GM21423 (cell line): ENCODE measurements around the gene HRAS.

Experiments used
- ATAC-seq: cut with Tn5 transposase; IDR thresholded peaks from one replicate; pipeline ENCODE4 v1.9.1; 2021; ENCODE audit warnings: mild to moderate bottlenecking, moderate library complexity; ENCODE audit not compliant: unreplicated experiment

Gene HRAS

DNA sequence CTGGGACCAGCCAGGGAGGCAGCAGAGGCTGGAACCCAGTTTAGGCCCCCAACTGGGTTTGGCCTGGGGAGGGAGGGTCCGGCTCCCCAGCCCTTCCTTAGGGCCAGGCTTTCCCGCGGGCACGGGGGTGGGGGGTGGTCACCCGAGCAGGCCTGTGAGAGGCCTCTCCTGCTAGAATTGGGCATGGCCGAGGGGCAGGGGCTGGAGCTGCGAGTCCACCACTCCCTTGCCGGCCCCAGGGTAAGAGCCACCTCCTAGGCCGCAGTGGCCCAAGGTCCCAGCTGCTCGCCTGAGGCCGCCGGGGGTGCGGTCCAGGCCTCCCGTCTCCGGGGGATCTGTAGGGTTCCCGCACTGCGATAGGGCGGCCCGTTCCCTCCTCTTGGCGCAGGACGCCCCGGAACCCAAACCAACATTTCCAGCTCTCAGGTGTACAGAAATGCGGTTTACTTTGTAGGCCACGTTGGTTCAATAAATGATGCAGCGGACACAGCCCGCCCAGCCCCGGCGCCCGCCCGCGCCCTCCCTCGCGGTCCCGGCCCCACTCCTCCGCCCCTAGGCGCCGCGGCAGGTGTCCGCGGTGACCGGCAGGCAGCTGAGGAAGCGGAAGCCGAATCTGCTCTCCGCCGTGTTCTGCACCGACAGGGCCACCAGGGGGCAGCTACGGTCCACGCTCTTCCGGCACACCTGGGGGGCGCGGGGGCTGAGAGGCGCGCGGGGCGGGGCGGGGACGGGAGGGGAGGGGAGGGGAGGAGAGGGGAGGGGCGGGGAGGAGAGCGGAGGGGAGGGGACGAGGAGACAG, 19.3 kb upstream of the HRAS start:
- ATAC-seq: peak; percentile 48

DNA sequence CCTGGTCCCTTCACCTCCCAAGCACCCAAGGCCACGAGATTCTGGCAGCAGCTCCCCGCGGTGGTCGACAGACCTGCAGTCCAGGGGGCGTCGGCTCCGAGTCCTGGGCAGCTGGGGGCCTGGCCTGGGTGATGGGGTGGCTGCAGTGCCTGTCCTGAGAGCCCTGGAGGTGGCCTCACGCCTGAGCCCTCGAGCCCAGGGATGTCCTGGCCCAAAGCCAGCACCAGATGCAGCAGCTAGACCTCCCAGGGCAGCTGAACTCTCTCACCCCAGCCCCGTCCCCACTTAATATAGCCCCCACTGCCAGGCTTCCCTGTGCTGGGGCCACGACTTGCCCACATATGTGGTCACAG, 18.6 kb upstream of the HRAS start:
- no peak for ATAC-seq

DNA sequence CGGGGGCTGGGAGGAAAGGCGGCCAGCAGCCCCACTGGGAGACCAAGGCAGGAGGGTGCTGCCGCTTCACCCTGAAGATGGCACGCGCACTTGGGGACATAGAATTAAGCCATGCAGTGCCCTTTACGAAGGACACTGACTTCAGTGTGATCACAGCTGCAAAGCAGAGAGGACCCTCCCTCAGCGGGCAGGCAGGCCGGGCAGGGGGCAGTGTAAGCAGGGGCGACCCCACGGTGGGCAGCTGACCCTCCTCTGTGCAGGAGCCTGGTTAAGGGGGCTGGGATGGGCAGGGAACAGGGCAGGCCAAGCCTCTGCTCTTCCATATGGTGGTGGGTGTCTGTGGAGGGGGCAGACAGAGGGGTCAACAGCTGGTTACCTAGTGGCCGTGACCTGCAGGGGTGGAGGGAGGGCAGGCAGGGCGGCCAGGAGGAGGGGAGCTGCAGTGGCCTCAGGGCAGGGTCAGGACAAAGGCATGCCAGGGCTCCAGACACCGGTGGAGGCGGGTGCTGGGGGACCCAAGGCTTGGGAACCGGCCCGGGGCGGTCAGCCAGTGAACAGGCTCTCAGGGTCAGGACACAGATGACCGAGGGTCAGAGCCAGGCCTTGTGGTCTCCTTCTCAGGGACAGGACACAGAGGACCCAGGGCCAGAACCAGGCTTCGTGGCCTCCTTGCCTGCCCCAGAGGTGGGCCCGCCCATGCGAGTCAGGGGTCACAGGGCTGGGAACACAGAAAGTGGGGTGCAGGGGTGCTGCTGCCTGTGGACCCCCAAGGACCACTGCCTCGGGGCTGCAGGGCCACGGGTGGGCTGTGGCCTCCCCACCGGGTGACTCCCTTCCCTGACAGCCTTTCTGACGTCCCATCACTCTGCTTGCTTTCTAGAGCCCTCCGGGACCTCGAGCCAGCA, 18.0 kb upstream of the HRAS start:
- ATAC-seq: no peak

DNA sequence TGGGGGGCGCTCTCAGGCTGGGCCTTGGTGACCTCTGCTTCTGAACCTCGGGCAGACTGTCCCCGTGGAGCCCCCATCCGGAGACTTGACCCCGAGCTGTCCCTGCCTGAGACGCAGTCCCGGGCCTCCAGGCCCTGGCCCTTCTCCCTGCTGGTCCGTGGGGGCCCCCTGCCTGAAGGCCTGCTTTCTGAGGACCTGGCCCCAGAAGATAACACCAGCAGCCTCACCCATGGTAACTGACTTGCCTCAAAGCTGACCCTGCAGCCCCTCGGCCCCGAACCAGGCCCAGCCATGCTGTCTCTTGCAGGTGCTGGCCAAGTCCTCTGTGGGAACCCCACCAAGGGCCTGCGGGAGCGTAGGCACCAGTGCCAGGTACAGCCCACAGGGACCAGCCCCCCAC, 16.2 kb upstream of the HRAS start:
- no peak for ATAC-seq

DNA sequence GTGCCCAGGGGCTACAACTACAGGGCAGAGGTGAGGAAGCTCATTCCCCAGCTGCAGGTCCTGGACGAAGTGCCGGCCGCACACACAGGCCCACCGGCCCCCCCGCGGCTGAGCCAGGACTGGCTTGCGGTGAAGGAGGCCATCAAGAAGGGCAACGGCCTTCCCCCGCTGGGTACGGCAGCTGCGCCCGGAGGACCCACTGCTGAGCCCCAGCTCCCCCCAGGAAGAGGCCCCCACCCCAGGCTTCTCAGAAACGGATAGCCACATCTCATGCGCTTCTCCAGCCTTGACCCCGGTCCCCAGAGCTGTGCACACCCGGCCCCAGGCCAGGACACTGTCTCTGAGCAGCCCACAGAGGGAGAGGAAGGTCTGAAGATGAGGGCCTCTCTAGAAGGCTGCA, 15.8 kb upstream of the HRAS start:
- no peak for ATAC-seq

DNA sequence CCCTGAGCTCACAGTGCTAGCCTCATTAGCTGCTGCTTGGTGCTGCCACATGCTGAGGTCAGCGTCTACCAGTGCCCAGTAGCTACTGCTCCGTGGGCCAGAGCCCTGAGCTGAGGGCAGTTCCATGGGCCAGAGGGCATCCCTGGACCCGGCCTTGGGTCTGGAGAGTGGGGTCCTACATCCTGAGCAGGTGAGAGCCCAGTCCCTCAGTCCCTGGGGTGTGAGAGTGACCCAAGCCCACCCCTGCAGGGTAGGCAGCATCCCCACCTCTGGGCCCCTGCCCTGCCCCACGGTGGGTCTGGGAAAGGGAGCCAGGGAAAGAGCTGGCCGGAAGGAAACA, 15.3 kb upstream of the HRAS start:
- no peak for ATAC-seq

DNA sequence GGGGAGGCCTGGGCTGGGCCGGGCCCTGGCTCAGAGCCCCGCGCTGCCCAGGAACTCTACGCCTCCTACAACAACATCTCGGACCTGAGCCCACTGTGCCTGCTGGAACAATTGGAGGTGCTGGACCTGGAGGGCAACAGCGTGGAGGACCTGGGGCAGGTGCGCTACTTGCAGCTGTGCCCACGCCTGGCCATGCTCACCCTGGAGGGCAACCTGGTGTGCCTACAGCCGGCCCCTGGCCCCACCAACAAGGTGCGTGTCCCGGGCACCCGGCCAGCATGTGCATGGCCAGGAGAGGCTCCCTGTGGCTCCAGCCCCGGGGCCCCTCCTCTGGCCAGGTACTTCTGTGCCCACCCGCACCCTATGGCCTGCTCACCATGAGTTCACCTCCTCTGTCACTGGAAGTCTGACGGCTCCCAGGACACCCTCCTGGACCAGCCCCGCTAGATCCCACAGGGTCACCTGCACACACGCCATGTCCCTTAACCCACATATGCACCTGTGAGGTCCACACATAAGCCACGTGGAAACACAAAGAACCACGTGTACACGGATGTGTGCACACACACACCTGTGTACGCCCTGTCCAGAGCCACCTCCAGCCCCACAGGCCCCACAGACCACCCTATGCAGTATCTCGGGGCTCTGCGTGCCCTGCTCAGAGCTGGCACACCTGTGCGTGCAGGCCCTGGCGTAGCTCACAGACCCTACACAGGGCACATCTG, 14.8 kb upstream of the HRAS start:
- no peak for ATAC-seq

DNA sequence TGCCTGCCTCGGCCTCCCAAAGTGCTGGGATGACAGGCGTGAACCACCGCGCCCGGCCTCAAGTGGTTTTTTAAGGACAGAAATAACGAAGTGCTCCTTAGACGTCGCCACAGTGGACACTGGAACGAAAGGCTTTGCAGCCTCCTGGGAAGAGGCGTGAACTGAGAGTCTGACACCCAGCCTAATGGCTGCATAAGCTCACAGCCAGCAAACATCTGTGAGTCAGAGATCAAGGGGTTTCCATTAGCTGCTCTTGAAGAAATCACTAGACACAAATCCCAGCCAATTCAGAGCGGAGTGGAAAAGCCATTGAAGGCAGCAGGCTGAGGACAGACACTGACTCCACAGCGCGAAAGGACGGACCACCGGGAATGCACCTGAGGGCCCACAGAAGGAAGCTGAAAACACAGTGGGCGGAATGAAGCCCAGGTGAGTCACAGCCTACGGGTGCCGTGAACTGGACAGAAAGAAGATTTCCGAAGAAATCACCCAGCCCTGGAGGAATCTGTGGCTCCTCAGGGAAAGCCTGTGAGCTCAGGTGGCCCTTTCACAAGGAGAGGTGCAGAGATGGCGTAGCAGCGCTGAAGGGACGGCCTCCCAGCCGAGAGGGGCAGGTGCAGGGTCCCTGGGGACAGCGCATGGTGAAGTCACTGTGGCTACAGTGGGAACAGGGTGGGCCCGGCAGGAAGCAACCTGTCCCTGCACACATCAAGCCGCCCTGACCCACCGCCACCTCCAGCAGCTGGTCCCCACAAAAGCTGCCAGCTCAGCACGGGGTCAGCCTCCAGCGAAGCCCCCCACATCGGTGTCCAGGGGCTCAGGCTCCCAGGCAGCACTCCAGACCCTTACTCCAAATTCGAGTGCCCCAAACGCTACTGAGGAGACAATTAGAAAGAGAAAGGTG, 13.6 kb upstream of the HRAS start:
- no peak for ATAC-seq

DNA sequence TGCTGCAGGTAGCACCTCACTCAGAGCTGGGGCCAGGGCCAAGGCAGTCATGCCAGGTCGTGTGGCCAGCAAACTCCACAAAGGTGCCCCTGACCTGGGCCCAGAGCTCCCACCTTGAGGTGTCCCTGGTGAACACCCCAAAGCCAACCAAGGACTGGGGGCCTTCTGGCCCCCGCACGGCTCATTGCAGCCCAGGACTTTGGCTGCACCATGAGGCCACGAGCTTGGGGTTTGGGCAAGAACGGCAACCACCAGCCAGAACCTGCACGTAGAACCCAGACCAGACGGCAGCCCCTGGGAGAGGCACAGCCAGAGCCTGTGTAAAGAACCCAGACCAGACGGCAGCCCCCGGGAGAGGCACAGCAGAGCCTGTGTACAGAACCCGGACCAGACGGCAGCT, 9.8 kb upstream of the HRAS start:
- ATAC-seq: no peak

DNA sequence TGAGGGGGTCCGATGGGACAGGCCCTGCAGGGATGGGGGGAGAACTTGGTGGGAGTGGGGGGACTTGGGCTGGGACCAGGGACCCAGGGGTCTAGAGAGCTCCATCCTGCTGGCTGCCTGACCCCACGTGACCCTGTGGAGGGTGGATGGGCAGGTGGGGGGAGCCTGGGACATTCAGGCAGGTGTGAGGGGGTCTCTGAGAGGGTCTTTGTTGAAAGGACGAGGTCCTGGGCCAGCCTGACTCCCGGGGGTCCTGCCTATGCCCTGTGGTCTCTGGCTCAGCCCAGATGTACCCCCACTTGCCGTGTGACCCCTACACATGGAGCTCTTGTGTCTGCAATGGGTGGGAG, 9.4 kb upstream of the HRAS start:
- ATAC-seq: no peak

DNA sequence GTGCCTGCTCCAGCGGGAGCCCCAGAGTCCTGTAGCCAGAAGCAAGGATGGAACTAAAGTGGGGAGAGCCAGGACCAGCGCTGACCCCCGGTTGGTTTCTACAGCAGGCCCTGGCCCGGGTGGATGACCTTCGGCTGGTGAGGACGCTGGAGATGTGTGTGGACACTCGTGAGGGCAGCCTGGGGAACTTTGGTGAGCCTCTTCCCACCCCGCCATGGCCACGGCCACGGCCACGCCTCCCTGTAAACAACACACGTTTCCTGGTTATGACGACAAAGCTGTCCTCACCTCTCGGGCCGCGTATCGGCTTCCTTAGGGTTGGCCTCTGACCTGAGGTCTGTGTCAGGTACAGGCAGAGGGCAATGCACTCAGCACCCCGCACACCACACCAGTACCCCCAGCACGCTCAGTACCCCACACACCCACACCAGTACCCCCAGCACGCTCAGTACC, 6.1 kb upstream of the HRAS start:
- ATAC-seq: no peak

DNA sequence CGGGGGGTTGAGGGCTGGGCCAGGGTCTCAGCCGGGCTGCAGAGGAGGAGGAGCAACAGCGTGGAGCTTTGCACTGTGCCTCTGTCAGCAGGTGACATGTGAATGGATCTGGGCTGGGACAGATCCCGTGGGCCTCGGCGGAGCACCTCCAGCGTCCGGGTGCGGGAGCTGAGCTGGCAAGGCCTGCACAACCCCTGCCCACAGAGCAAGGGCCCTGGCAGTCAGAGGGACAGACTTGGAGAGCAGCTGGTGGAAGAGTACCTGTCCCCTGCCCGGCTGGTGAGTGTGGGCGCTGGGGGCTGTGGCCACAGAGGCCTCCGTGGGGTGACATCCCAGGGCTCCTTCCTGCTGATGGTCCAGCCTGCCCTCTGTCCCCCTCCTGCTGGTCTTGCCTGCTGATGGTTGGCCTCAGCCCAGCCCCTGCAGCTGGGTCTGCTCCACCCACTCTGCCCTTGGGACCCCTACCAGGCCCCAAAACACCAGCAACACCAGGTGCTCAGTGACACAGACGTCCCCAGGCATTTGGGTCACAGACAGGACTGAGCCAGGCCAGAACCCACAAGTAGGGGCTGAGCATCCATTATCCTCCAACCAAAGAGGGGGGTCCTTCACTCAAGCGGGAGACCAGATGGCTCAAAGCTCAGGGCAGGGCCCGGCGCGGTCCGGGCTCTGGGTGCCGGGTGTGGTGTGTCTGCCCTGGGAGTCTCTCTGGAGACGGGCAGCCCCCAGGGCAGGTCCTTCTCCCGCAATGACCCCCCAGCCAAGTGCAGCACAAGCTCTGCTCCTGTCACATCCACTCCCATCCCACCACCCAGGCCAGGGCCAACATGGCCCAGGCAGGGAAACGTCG, 5.4 kb upstream of the HRAS start:
- ATAC-seq: no peak

DNA sequence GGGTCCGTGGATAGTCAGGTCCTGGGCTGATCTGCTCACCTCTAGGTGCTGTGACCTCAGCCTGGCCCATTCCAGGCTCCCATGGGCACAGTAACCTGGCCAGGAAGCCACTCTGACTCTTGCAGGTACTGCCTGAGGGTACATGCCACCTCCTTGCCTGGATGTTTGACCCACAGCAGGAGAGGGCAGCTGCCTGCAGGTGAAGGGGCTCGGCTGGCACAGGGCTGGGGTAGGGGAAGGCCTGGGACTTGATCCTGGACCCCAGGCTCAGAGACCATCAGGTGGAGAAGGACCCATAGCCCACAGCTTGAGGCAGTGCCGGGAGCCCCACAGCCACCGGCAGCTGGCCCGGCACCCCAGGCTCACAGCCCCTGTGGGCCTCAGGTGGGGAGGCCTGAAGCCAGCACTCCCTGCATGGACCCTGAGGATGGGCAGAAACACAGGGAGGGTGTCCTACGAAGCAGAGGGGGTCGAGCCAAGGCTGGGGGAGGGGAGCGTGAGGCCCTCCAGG, 4.7 kb upstream of the HRAS start:
- ATAC-seq: no peak

DNA sequence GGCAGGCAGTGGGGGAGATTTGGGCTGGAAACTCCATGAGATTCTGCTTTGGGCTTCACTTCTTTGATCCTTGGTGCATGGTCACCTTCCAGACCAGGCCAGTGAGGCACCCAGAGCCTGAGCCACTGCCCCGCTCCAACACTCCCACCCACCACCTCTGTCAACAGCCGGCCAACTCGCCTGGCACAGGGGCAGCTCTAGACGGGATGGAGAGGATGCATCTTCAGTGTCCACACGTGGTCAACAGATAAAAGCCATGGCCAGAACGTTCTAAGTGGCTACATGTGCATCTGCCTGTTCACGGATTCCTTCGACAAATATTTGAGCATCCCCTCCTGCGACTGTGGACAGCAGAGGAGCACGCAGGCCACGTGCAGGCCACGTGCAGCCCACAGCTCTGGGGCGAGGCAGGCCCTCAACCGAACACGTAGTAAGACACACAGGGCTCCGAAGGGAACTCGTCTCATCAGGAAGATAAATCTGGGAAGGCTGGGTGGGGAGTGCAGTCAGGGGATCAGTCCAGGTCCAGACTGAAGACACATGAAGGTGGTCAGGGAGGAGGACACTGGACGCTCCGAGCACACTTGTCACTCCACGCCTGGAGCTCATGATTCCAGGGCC, 3.2 kb upstream of the HRAS start:
- ATAC-seq: no peak

DNA sequence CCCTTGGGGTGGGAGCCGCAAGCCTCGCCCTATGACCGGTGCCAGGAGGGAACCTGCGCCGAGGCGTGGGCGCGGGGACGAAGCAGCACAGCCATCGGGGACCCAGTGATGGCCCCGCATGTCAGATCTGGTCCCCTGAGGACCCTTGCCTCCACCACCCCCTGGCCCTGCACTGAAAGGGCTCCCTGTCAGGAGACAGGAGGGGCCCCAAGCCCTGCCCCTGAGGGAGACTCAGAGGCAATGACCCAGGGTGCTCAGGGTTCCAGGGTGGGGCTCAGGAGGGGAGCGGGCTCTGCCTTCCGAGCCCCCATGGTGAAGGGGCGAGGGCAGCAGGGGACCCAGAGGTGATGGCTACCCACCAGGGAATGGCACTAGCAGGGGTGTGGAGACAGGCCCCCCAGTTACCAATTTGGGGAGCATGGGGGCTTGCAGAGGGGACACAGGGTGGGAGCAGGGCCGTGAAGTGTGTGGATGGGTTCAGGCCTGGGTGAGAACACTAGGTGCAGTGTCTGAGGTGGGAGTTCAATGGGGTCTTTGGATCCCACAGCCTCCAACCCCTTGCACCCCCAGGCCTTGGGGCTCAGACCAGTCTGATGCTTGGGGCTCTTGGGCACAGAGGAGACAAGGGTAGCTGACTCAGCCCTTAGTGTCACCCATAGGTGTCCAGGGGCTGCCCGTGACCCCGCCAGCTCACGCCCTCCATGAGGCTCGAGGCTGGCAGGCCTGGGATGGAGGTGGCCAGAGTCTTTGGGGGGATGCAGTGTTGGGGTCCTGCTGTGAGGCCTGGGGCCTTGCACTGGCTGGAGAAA, 2.5 kb upstream of the HRAS start:
- ATAC-seq: no peak

DNA sequence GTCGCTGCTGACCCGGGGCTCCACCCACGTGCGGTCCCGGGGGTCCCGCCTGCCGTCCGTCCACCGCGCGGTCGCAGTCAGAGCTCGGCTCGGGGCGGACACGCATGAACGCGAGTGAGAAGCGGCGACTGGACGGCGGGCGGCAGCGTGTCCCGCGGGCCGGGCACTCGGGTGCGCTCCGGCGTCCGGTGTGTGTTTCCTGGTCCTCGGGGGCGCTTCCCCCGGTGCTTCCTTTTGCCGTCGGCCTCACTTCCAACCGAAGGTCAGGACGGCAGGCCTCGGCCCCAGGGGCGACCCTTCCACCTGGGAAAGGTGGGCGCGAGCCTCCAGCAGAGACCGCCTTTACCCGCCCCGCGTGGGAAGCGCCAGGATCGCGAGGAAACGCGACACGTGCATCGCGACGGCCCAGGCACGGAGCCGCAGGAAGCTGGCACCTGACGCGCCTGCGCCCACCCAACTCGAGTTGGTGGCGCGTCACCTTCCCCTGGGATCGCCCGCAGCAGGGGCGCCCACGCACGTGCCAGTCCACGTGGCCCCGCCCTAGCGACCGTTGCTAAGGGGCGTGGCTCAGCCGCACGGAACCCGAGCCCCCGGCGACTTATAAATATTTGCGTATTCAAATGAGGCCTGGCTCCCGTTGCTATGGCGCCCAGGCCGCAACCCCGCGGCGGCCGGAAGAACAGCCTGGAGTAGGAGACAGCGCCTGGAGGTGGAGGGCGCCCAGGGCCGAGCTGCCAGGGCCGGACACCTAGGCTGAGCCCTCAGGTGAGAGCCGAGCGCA, 1.7 kb upstream of the HRAS start, which contains the start of gene LRRC56:
Gene LRRC56, plus strand, starts transcription at position 687 of the 781 bp plus-strand sequence. CDS start 3,158 bp downstream, outside the sequence.
- peak; percentile 50 for ATAC-seq

DNA sequence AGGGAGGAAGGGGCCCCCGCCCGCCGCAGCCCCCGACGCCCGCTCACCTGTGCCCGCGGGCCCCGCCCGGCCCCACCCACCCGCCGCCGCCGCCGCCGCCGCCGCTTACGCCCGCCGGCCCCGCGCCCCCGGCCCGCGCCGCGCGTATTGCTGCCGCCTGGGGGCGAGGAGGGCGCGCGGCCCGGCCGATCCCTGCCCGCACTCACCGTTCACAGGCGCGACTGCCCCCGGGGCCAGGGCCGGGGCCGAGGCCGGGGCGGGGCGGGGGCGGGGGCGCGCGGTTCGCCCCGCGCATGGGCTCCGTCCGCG, 212 bp downstream of the HRAS start:
- ATAC-seq: no peak
